ENCODE measurements around the gene MYH7B.

Gene MYH7B

GRCh38 chr20:34955231-34956040 is at the start of gene MYH7B, which contains the start of gene GSS:
Gene MYH7B, plus strand, starts transcription at chr20:34955868. Its CDS starts 22,138 bp downstream, at chr20:34978006.
Gene GSS, minus strand, starts transcription at chr20:34955806. Its CDS starts 3,954 bp downstream, at chr20:34951852.
- peak; percentile 82 for DNase-seq (ENCODE audit: low read depth)

GRCh38 chr20:34907616-34908469 is 47.8 kb upstream of the MYH7B start:
- DNase-seq (ENCODE audit: low read depth) = peak; percentile 91

GRCh38 chr20:34915131-34915530 is 40.5 kb upstream of the MYH7B start:
- DNase-seq (ENCODE audit: low read depth) = no peak

DNA sequence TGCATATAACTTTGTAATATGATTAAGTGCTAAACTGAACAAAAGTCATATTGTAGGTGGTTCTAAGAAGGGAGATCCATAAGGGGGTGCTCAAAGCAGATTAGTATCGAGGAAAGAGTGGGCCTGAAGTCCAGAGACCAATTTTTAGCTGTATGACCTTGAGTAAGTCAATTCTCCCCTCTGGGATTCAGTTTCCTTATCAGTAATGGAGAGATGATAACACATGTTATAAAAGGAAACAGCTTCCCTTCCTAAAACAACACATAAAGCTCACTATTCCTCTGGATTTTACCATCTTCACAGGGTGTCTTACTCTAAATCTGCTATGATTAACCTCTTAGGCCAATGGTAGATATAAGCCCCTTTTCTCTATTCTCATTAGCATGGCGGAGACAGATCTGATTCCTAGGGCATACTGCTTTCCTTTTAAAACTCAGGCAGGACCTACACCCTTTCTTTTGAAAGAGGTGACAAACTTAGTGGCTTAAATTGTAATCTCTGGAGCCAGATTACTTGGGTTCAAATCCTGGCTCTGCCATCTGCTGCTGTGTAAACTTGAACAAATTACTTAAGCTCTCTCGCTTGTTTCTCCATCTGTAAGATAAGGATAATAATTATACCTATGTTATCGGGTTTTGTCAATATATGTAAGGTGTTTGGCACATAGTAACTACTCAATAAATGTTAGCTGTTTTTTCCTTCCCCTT is 39.8 kb upstream of the MYH7B start:
- no peak for DNase-seq (ENCODE audit: low read depth)

GRCh38 chr20:34916774-34917354 is 38.8 kb upstream of the MYH7B start:
- no peak for DNase-seq (ENCODE audit: low read depth)

DNA sequence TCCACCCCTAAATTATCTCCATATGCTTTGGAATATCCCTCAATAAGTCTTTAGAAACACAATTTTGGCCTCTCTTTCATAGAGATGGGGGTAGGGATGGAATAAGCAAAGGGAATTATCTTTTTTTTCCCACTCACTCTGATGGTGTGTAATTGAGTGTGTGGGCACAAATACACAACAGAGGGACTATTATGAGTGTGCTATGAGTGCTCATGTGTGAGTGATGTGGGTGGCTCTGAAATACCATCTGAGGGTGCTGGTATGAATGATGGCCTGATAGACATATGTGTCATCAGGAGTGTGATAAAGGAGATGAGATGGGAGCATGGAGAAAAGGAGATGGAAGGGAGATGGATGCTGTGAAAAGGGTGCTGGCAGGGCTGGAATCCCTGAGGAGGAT is 35.6 kb upstream of the MYH7B start:
- DNase-seq (ENCODE audit: low read depth) = no peak

DNA sequence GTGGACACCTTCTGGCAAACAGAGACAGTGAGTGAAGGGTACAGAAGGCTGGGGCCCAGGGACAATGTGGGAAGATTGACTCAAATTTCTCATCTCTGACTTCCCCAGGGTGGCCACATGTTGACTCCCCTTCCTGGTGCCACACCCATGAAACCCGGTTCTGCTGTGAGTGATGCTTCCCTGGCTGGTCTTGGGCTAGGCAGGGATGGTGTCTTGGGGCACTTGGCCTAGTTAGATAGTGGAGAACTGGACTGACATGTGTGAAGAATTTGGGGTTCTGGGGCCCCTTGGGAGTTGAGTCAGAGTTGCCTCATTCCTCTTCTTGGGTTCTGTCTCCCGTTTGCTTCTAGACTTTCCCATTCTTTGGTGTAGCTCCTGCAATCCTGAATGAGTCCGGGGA is 34.2 kb upstream of the MYH7B start:
- DNase-seq (ENCODE audit: low read depth) = no peak

GRCh38 chr20:34922654-34923381 is 32.9 kb upstream of the MYH7B start:
- peak; percentile 78 for DNase-seq (ENCODE audit: low read depth)

DNA sequence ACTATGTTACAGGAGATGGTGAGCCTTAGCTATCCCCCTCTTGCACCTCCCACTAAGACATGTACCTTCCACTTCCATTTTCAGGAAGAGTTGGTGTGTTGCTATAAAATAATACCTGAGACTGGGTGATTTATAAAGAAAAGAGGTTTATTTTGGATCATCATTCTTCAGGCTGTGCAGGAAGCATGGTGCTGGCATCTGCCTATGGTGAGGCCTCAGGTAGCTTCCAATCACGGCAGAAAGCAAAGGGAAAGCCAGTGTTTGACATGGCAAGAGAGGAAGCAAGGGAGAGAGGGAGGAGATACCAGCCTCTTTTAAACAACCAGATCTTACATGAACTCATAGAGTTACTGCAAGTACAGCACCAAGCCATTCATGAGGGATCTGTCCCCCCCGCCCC is 32.3 kb upstream of the MYH7B start:
- DNase-seq (ENCODE audit: low read depth) = no peak

DNA sequence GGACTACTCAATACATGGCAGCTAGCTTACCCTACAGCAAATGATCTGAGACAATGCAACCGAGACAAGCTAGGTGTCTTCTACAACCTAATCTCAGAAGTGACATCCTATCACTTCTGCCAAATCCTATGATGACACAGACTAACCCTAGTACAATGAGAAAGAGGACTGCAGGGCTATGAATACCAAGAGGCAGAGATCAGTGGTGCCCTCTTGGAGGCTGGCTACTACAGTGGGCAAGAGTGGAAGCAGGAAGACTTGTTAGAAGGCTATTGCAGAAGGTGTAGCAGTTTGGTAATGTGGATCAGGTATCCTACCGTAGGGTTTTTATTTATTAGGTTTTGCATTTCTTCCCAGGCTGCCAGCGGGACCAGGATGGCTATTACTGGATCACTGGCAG is 30.3 kb upstream of the MYH7B start:
- DNase-seq (ENCODE audit: low read depth) = no peak

DNA sequence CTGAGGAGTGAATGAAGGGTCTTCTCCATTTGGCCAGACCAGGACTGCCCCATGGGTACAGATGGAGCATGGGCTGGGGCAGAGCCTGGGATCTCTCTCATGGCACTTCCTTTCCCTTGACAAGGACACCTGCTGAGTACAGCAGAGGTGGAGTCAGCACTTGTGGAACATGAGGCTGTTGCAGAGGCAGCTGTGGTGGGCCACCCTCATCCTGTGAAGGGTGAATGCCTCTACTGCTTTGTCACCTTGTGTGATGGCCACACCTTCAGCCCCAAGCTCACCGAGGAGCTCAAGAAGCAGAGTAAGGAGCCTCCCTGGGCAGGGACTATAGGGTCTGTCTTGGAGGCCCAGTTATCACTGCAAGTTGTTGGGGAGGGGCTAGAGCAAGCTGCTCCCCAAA is 29.7 kb upstream of the MYH7B start:
- DNase-seq (ENCODE audit: low read depth) = no peak

DNA sequence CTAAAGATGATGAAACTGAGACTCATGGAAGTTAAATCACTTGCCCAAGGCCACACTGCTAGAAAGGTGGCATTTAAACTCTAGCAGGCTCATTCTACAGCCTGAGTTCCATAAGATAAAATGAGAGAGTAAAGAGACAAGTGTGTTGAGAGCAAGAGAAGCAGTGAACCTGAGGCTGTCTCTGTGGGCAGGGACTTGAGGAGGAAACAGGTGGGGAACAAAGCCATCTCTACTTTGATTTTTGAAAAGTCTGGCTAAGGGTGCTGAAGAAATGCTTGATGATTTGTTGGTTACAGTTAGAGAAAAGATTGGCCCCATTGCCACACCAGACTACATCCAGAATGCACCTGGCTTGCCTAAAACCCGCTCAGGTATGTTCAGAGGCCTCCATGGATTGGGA is 29.1 kb upstream of the MYH7B start:
- no peak for DNase-seq (ENCODE audit: low read depth)

GRCh38 chr20:34927736-34928135 is 27.9 kb upstream of the MYH7B start:
- DNase-seq (ENCODE audit: low read depth) = no peak

GRCh38 chr20:34928411-34928810 is 27.3 kb upstream of the MYH7B start:
- no peak for DNase-seq (ENCODE audit: low read depth)

DNA sequence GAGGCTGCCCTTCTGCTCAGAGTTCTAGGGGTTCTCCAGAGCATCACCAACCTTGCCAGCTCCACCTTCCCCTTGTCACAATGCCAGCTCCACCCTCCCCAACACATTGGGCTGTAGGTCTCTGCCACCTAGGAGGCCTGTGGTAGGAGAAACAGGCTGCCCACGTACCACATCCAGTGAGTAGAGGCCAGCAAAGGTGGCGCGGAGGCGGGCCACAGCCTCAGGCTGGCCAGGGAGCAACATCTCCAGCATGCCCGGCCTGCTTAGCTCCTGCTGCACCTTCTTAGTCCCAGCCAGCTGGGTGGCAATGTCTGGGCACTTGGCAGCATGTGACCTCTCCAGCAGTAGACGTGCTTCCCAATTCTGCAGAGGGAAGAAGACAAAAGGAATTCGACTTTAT is 23.9 kb upstream of the MYH7B start:
- no peak for DNase-seq (ENCODE audit: low read depth)

GRCh38 chr20:34938466-34939163 is 17.1 kb upstream of the MYH7B start:
- DNase-seq (ENCODE audit: low read depth) = no peak

DNA sequence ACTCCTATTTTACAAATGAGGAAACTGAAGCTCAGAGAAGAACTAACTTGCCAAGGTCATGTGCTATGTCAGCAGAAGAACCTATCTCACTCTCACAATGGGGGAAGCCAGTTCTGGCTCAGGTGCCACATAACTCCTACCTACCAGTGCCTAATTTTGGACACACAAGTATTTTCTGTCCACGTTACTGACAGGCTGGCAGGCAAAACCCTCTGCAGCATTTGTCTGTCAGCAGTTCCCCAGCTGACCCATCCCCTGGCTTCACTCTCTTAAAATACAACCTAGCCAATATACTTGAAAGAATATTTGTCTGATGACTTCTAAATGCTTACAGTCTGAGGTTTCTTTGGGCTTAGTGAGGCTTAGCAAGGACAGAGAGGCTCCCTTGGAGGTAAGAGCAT is 15.6 kb upstream of the MYH7B start:
- no peak for DNase-seq (ENCODE audit: low read depth)

- DNase-seq (ENCODE audit: low read depth) = no peak
Measured at GRCh38 chr20:34941226-34941625, 14.4 kb upstream of the MYH7B start.

DNA sequence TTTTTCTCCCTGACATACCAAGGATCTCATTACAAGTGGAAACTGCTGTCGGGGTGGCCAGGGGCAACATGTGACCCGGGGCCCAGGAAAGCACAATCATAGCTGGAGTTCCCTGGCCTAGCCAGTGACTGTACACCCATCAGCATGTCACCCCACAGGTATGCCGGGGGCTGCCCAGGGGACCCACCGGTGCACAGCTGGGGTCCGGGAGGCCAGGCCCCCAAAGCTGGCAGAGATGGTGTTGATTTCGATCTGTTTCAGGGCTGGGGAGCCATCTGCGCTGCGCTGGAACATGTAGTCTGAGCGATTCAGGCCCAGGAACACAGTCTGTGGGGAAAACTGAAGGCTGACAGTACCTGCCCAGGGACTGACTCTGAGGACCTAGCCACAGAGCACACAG is 13.4 kb upstream of the MYH7B start:
- DNase-seq (ENCODE audit: low read depth) = no peak

- no peak for DNase-seq (ENCODE audit: low read depth)
Measured at GRCh38 chr20:34943808-34944567, 11.7 kb upstream of the MYH7B start.
